Kidney (tissue), 14 donors: ENCODE measurements around the gene ZNF672. TPM values are rescaled to one million over a fixed set of nuclear protein-coding genes. Genes with fewer than 3 reads are reported as not detected.
A peak's percentile ranks its signal among the peaks of the same experiment; 100 is the strongest.
"Not testable (repeated sequence)": the region's sequence is repeated elsewhere in the genome, so short reads cannot be mapped to it uniquely, and the experiment has no call there.

Experiments
- DNase-seq, 5 donors: peaks; one replicate each; pipeline ENCODE4 v3.0.0-alpha.2; 2013 to 2020
- FAIRE-seq: peaks from 2 replicates; lab custom pipeline; 2012; peaks lifted over from hg19 to GRCh38; lab: Jason Lieb, UNC
- H3K27ac ChIP-seq, 2 donors: one replicate each; pipeline ENCODE4 v1.7.0; 2013; ENCODE audit warnings: low read depth in 2 of 2, low read length in 2 of 2, inconsistent platforms in 1 of 2
- H3K27me3 ChIP-seq: one replicate; pipeline ENCODE4 v1.7.1; 2013; ENCODE audit warnings: low read length, inconsistent platforms; ENCODE audit not compliant: control insufficient read depth, insufficient read depth
- H3K36me3 ChIP-seq, 3 donors: one replicate each; pipeline versions ENCODE4 v1.7.0 to v1.7.1; 2013; ENCODE audit warnings: low read length in 3 of 3, control low read depth in 1 of 3, inconsistent platforms in 1 of 3; ENCODE audit not compliant: insufficient read depth in 3 of 3, control insufficient read depth in 2 of 3
- H3K4me1 ChIP-seq, 3 donors: one replicate each; pipeline versions ENCODE4 v1.7.0 to v1.7.1; 2013; ENCODE audit warnings: low read length in 3 of 3, inconsistent platforms in 1 of 3, low read depth in 1 of 3; ENCODE audit not compliant: control insufficient read depth in 2 of 3, insufficient read depth in 2 of 3
- H3K4me3 ChIP-seq, 3 donors: one replicate each; pipeline versions ENCODE4 v1.7.0 to v1.8.1; 2013; ENCODE audit warnings: low read length in 3 of 3, control low read depth in 1 of 3, inconsistent platforms in 1 of 3
- H3K9ac ChIP-seq, 3 donors: one replicate each; pipeline versions ENCODE4 v1.7.0 to v1.7.1; 2013; ENCODE audit warnings: low read length in 3 of 3, control low read depth in 1 of 3, inconsistent platforms in 1 of 3
- H3K9me3 ChIP-seq, 3 donors: one replicate each; pipeline versions ENCODE4 v1.7.0 to v1.7.1; 2013; ENCODE audit warnings: low read length in 3 of 3, control low read depth in 1 of 3, inconsistent platforms in 1 of 3; ENCODE audit not compliant: control insufficient read depth in 2 of 3, insufficient read depth in 1 of 3
- intact Hi-C: fragments of 100-400 bp; cut with DNase I; formaldehyde crosslinking; loops from one replicate; pipeline ENCODE4 v1.11.1; 2022
- polyA plus RNA-seq: library from polyadenylated mRNA; stranded (reverse); fragments of 350-450 nt; fragmentation: Illumina TruSeq; extraction: RNeasy Lipid Tissue Mini Kit (QIAGEN cat#74804); gene quantifications from one replicate; pipeline ENCODE4 v1.2.3, GENCODE V29; 2014; ENCODE audit warnings: low read depth, low replicate concordance; ENCODE audit not compliant: insufficient read depth
- total RNA-seq: library from RNA; stranded (reverse); fragmentation: NEBNext Ultra II Directional; extraction: Animal tissue kit (Norgen Biotek cat#: 25700); gene quantifications from one replicate; pipeline ENCODE4 v1.2.1, GENCODE V29; 2021
- TF ChIP-seq, protein P1 (sequence below): IDR thresholded peaks from 3 replicates; pipeline ENCODE4 v1.5.1; 2012; ENCODE audit warnings: mild to moderate bottlenecking, moderate library complexity, borderline replicate concordance; ENCODE audit not compliant: insufficient read depth; ENCODE audit errors: extremely low read depth
- donor health status: control.
- donor health status: control.
- donor health status: control.
- donor health status: control.
- donor health status: control.
- donor health status: DM: yes; HTN: yes; CAD: no.
- donor health status: Normal renal cell carcinoma (clear cell type).

The ZNF672 gene
- total and polyA plus RNA-seq, 2 donors from 2014 or later: 25.0 to 28.6 TPM

DNA sequence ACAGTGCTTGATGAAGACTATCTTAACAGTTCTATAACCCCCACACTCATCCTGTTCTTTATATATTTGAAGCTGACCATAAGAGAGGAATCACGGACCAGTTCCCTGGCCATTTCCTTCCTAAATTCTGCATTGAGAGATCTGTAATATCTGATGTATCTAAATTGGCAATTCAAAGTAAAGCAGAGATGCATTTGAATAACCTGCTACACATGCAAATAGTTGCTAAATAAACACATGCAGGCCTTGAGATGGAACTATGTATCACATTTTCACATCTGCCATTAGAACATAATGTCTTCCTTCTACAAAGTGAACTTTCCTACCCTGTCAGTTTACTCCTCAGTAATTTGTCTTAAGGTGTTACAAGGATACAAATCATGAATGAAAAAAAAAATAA, 47.6 kb downstream of the ZNF672 start:
- Histone ChIP-seq H3K9ac (no peak overlapping the region), H3K27me3 (no peaks in the 10 kb centered on the region), H3K27ac (no peak overlapping the region), H3K9me3 (no peaks in the 10 kb centered on the region), H3K4me1 (no peaks in the 10 kb centered on the region), H3K4me3 (no peak overlapping the region), H3K36me3 (no peaks in the 10 kb centered on the region)
- DNase-seq: no peak
- TF ChIP-seq, protein P1, sequence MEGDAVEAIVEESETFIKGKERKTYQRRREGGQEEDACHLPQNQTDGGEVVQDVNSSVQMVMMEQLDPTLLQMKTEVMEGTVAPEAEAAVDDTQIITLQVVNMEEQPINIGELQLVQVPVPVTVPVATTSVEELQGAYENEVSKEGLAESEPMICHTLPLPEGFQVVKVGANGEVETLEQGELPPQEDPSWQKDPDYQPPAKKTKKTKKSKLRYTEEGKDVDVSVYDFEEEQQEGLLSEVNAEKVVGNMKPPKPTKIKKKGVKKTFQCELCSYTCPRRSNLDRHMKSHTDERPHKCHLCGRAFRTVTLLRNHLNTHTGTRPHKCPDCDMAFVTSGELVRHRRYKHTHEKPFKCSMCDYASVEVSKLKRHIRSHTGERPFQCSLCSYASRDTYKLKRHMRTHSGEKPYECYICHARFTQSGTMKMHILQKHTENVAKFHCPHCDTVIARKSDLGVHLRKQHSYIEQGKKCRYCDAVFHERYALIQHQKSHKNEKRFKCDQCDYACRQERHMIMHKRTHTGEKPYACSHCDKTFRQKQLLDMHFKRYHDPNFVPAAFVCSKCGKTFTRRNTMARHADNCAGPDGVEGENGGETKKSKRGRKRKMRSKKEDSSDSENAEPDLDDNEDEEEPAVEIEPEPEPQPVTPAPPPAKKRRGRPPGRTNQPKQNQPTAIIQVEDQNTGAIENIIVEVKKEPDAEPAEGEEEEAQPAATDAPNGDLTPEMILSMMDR: no peak
- FAIRE-seq: no peak
- intact Hi-C loops: no loop called here

DNA sequence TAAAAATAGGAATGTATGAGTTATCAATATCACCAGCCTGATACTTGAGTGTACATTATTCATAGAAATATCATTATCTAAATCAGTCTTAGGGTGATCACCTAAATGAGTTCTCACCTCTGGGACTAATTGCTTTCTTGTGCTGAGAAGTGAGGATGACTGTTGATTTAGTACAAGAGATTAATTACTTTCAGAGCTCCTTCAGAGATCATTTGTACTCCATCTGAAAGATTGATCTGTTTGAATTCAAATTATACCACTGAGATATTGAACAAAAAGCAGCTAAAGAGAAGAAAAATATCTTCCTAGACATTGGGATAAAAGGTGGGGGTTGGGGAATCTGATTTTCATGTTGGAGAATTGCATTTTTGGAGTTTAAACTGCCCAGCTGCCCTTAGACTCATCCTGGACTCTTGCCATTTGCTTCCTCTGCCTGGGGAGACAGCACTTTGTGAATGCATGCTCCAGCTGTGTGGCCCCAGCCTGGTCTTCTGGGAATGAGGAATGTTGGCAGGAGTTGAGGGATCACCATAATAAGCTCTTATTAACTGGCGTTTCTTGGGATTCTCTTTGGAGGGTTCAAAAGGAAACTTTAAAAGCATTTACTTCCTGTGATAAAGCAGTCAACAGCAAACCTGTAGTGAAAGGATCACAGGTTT, 48.3 kb downstream of the ZNF672 start:
- H3K27me3 ChIP-seq: no peaks in the 10 kb centered on the region
- DNase-seq: peak in 1 of 5 donors; percentile 23
- FAIRE-seq: no peak
- H3K4me3 ChIP-seq: no peak overlapping the region
- no peaks in the 10 kb centered on the region for H3K9me3 ChIP-seq
- no peaks in the 10 kb centered on the region for H3K4me1 ChIP-seq
- no peaks in the 10 kb centered on the region for H3K36me3 ChIP-seq
- no peak overlapping the region for H3K9ac ChIP-seq
- intact Hi-C loops: no loop called here
- H3K27ac ChIP-seq: no peak overlapping the region
- TF ChIP-seq, protein P1: no peak

GRCh38 chr1:248889914-248890243, 51.9 kb downstream of the ZNF672 start:
- FAIRE-seq, H3K36me3 ChIP-seq, H3K4me3 ChIP-seq, DNase-seq, intact Hi-C loops, H3K4me1 ChIP-seq, H3K9me3 ChIP-seq, H3K27ac ChIP-seq, H3K27me3 ChIP-seq, H3K9ac ChIP-seq: not testable (repeated sequence)

GRCh38 chr1:248890549-248891498, 52.8 kb downstream of the ZNF672 start:
- intact Hi-C loops: no loop called here
- DNase-seq (no peak), FAIRE-seq (no peak)
- TF ChIP-seq, protein P1: no peak
- Histone ChIP-seq H3K27ac (no peak overlapping the region), H3K36me3 (no peaks in the 10 kb centered on the region), H3K9me3 (no peaks in the 10 kb centered on the region), H3K9ac (no peak overlapping the region), H3K27me3 (no peaks in the 10 kb centered on the region), H3K4me1 (no peaks in the 10 kb centered on the region), H3K4me3 (no peak overlapping the region)
